A549 (cell line): ENCODE measurements around the gene GPI. TPM values are rescaled to one million over a fixed set of nuclear protein-coding genes. Genes with fewer than 3 reads are reported as not detected.

Experiments
- ATAC-seq, 2 experiments: fragments of 200-7000 bp in 1 of 2; fragments of >200 bp in 1 of 2; cut with Nextera tagmentation in 1 of 2; cut with Tn5 transposase in 1 of 2; 3 replicates each; pipeline versions ENCODE4 v1.8.0 to v1.9.1; 2018 to 2020; ENCODE audit warnings: mild to moderate bottlenecking in 1 of 2, moderate library complexity in 1 of 2
- CTCF ChIA-PET: fragments of 300-600 bp; sonication (Branson Sonifier 250); formaldehyde crosslinking; extraction: SDS; loops from one replicate; lab custom pipeline; 2021; ENCODE audit warnings: antibody characterized with exemption, inconsistent platforms; lab: Yijun Ruan, JAX
- POLR2A ChIA-PET: fragments of 350-600 bp; formaldehyde crosslinking; extraction: SDS; loops from one replicate; lab custom pipeline; 2021; ENCODE audit warnings: antibody characterized with exemption, inconsistent platforms; lab: Yijun Ruan, JAX
- DNase-seq, 2 experiments: peaks; one replicate each; pipeline versions ENCODE4 v3.0.0 to v3.0.0-alpha.2; 2011 to 2016; ENCODE audit warnings: low read depth in 1 of 2, low spot score in 1 of 2
- FAIRE-seq: peaks from 2 replicates; lab custom pipeline; 2011; peaks lifted over from hg19 to GRCh38; lab: Jason Lieb, UNC
- H3K27ac ChIP-seq, 2 experiments: fragments of >200 bp; sonication (Bioruptor Twin); formaldehyde crosslinking; 3 replicates each; pipeline ENCODE4 v1.5.1; 2016 to 2017
- H3K4me1 ChIP-seq: fragments of >200 bp; sonication (Bioruptor Twin); formaldehyde crosslinking; 3 replicates; pipeline ENCODE4 v1.6.1; 2016
- H3K4me2 ChIP-seq: fragments of >200 bp; sonication (Bioruptor Twin); formaldehyde crosslinking; 3 replicates; pipeline ENCODE4 v1.6.1; 2016
- H3K4me3 ChIP-seq: fragments of >200 bp; sonication (Bioruptor Twin); formaldehyde crosslinking; 3 replicates; pipeline ENCODE4 v1.5.1; 2016
- H3K9me3 ChIP-seq: fragments of >200 bp; sonication (Bioruptor Twin); formaldehyde crosslinking; 3 replicates; pipeline ENCODE4 v1.6.1; 2016
- ATOH8 ChIP-seq: fragments of 250-450 bp; sonication (Bioruptor Pico); IDR thresholded peaks from 2 replicates; pipeline ENCODE4 v1.5.0; 2020; ENCODE audit warnings: low read depth, mild to moderate bottlenecking, moderate library complexity
- BCL3 ChIP-seq: fragments of >200 bp; sonication (Bioruptor Twin); formaldehyde crosslinking; IDR thresholded peaks from 3 replicates; pipeline ENCODE4 v1.6.1; 2016
- BHLHE40 ChIP-seq: IDR thresholded peaks from 2 replicates; pipeline ENCODE4 v1.6.1; 2012; ENCODE audit warnings: low read depth, low read length, inconsistent platforms
- CBX8 ChIP-seq: fragments of 200-600 bp; sonication (generic); IDR thresholded peaks from 2 replicates; pipeline ENCODE4 v1.6.1; 2016
- CEBPB ChIP-seq, 2 experiments: fragments of >200 bp in 1 of 2; sonication (Bioruptor Twin) in 1 of 2; formaldehyde crosslinking in 1 of 2; IDR thresholded peaks; 2 replicates each; pipeline ENCODE4 v1.6.1; 2012 to 2016
- CHD4 ChIP-seq: fragments of 200-600 bp; sonication (generic); IDR thresholded peaks from 2 replicates; pipeline ENCODE4 v1.6.1; 2016; ENCODE audit warnings: antibody characterized with exemption, mild to moderate bottlenecking, borderline replicate concordance
- E2F6 ChIP-seq: IDR thresholded peaks from 2 replicates; pipeline ENCODE4 v1.6.1; 2012; ENCODE audit warnings: low read depth, borderline replicate concordance
- EHF ChIP-seq: fragments of 250-450 bp; sonication (Bioruptor Pico); IDR thresholded peaks from 2 replicates; pipeline ENCODE4 v1.5.0; 2020; ENCODE audit warnings: mild to moderate bottlenecking
- EHMT2 ChIP-seq: fragments of 200-600 bp; sonication (generic); IDR thresholded peaks from 2 replicates; pipeline ENCODE4 v1.6.1; 2016; ENCODE audit warnings: antibody characterized with exemption, low read depth, mild to moderate bottlenecking, moderate library complexity
- ESRRA ChIP-seq: fragments of 150-350 bp; IDR thresholded peaks from 2 replicates; pipeline ENCODE4 v1.6.1; 2014; ENCODE audit warnings: mild to moderate bottlenecking, low read length, borderline replicate concordance
- FOSL2 ChIP-seq, 2 experiments: fragments of 450-650 bp in 1 of 2; fragments of >200 bp in 1 of 2; sonication (Bioruptor Twin) in 1 of 2; formaldehyde crosslinking; IDR thresholded peaks; 2 replicates each; pipeline versions ENCODE4 v1.5.0 to v1.6.1; 2016 to 2020; ENCODE audit warnings: mild to moderate bottlenecking in 1 of 2, moderate library complexity in 1 of 2
- GATA3 ChIP-seq: IDR thresholded peaks from 2 replicates; pipeline ENCODE4 v1.6.1; 2012; ENCODE audit warnings: borderline replicate concordance
- HDAC2 ChIP-seq: fragments of 200-600 bp; sonication (generic); IDR thresholded peaks from 2 replicates; pipeline ENCODE4 v1.6.1; 2016
- HMGXB4 ChIP-seq: fragments of 250-450 bp; sonication (Bioruptor Pico); IDR thresholded peaks from 2 replicates; pipeline ENCODE4 v1.5.0; 2021; ENCODE audit warnings: mild to moderate bottlenecking, moderate library complexity, borderline replicate concordance
- JUN ChIP-seq, 2 experiments: fragments of >200 bp; sonication (Bioruptor Twin); formaldehyde crosslinking; IDR thresholded peaks; 2 replicates in 1 of 2; 3 replicates in 1 of 2; pipeline ENCODE4 v1.6.1; 2016 to 2017
- KDM5A ChIP-seq: fragments of 200-600 bp; sonication (generic); IDR thresholded peaks from 2 replicates; pipeline ENCODE4 v1.6.1; 2016; ENCODE audit warnings: antibody characterized with exemption, mild to moderate bottlenecking
- MAFK ChIP-seq: fragments of 450-650 bp; IDR thresholded peaks from 2 replicates; pipeline ENCODE4 v1.6.1; 2014; ENCODE audit not compliant: partially characterized antibody
- MAX ChIP-seq: IDR thresholded peaks from 2 replicates; pipeline ENCODE4 v1.6.1; 2012
- MAZ ChIP-seq: fragments of 150-350 bp; IDR thresholded peaks from 2 replicates; pipeline ENCODE4 v1.6.1; 2014; ENCODE audit warnings: antibody characterized with exemption, low read depth, low read length, borderline replicate concordance
- MYC ChIP-seq: IDR thresholded peaks from 2 replicates; pipeline ENCODE4 v1.6.1; 2012; ENCODE audit warnings: mild to moderate bottlenecking, inconsistent platforms, low read length, improper control_type of control experiment, borderline replicate concordance
- NR3C1 ChIP-seq: fragments of >200 bp; sonication (Bioruptor Twin); formaldehyde crosslinking; IDR thresholded peaks from 3 replicates; pipeline ENCODE4 v1.6.1; 2017
- PHF8 ChIP-seq: fragments of 200-600 bp; sonication (generic); IDR thresholded peaks from 2 replicates; pipeline ENCODE4 v1.6.1; 2016; ENCODE audit warnings: low read depth, mild to moderate bottlenecking, antibody characterized with exemption, moderate library complexity, borderline replicate concordance
- TFCP2L1 ChIP-seq: fragments of 250-450 bp; sonication (Bioruptor Pico); IDR thresholded peaks from 2 replicates; pipeline ENCODE4 v1.5.0; 2021; ENCODE audit warnings: mild to moderate bottlenecking
- TP53 ChIP-seq: fragments of 250-450 bp; sonication (Bioruptor Pico); IDR thresholded peaks from 2 replicates; pipeline ENCODE4 v1.5.0; 2021; ENCODE audit warnings: mild to moderate bottlenecking, moderate library complexity
- USF2 ChIP-seq: fragments of 450-650 bp; IDR thresholded peaks from 2 replicates; pipeline ENCODE4 v1.6.1; 2014; ENCODE audit warnings: antibody characterized with exemption
- ZFP36 ChIP-seq: fragments of 450-650 bp; IDR thresholded peaks from 2 replicates; pipeline ENCODE4 v1.6.1; 2014; ENCODE audit warnings: borderline replicate concordance; ENCODE audit not compliant: partially characterized antibody
- WGBS: methylation state at CpG from one replicate; pipeline ENCODE4 v1.1.6; 2017; ENCODE audit errors: missing lambda C conversion rate; 5-methylcytosine and 5-hydroxymethylcytosine counted together
- polyA plus RNA-seq, 4 experiments: library from polyadenylated mRNA; depleted of rRNA in 3 of 4; stranded (reverse); fragments of >200 nt; fragmentation: RNase III in 1 of 4; extraction: RNeasy Plus Mini Kit Qiagen cat#74134 plus additional on column Dnase treatment in 1 of 4; gene quantifications; 2 replicates in 3 of 4; 3 replicates in 1 of 4; pipeline ENCODE4 v1.2.3, GENCODE V29; 2011 to 2017

The GPI gene
- polyA plus RNA-seq, 2 of the 4 experiments (the other 2 are of a cell fraction), result 548 to 565 TPM

- H3K9me3 ChIP-seq, result no peaks in the 10 kb centered on the region
- TF ChIP-seq ZFP36 (no peak), BHLHE40 (no peak), EHF (CRISPR knock-in tag) (no peak), EHMT2 (no peak), BCL3 (no peak), FOSL2 (IDR thresholded peaks at IDR 0.05) (no peak), FOSL2 (CRISPR knock-in tag; IDR thresholded peaks at IDR 0.05) (no peak), CHD4 (no peak), NR3C1 (no peak), MYC (no peak), E2F6 (no peak), TP53 (CRISPR knock-in tag) (no peak), CBX8 (no peak), MAX (no peak), MAFK (no peak), MAZ (no peak), ESRRA (no peak)
- TF ChIP-seq, all 56 proteins: peak for 0
- POLR2A ChIA-PET, result interaction anchor here (1.4 kb wide), 1 partner anchor 21 kb away, joined by 4 read pairs; no protein-coding TSS in a partner anchor
- DNase-seq (no peak), FAIRE-seq (no peak), ATAC-seq (no peak)
- H3K4me3 ChIP-seq, result no peak overlapping the region
- CTCF ChIA-PET, result interaction anchor here (0.6 to 3.6 kb wide), 5 partner anchors 10 to 173 kb away, joined by 3 to 18 read pairs (median 3); no protein-coding TSS in a partner anchor
- H3K4me2 ChIP-seq, result no peak overlapping the region
- 83% methylated on average over 8 of the region's 8 CpGs for WGBS
- peaks cover 18% of the 10 kb centered on the region for H3K4me1 ChIP-seq
- H3K27ac ChIP-seq, result no peak overlapping the region
These were observed 61.2 kb downstream of the GPI start for GRCh38 chr19:34426096-34426661.

GRCh38 chr19:34428549-34429285 lies 63.7 kb downstream of the GPI start:
- WGBS, result 1% methylated on average over 63 of the region's 68 CpGs
- ChIA-PET POLR2A (interaction anchor here (0.6 to 1.7 kb wide), 9 partner anchors 9 to 1253 kb away, joined by 3 to 10 read pairs (median 6); partner anchors contain the start of genes GPI and WTIP), CTCF (interaction anchor here (0.7 to 3.6 kb wide), 8 partner anchors 9 to 209 kb away, joined by 3 to 18 read pairs (median 3); no protein-coding TSS in a partner anchor)
- ATAC-seq (peak; percentile 75 to 76), FAIRE-seq (no peak), DNase-seq (peak; percentile 52 to 66)
- peak overlapping the region; percentile 78 for H3K4me3 ChIP-seq
- H3K27ac ChIP-seq, result peak overlapping the region; percentile 93 to 94
- H3K9me3 ChIP-seq, result no peaks in the 10 kb centered on the region
- H3K4me2 ChIP-seq, result peak overlapping the region; percentile 86
- peaks cover 24% of the 10 kb centered on the region for H3K4me1 ChIP-seq
- TF ChIP-seq MYC (no peak), GATA3 (0 out of 2 replicates have a peak, but pooled peaks have one; percentile 1), JUN (IDR thresholded peaks at IDR 0.05) (peak; percentile 55 to 90; a peak in 4 of 5 replicates), TP53 (CRISPR knock-in tag) (peak; percentile 35; the same call in 1 of the 2 replicates), KDM5A (peak; percentile 58; the same call in 1 of the 2 replicates), ATOH8 (no peak), E2F6 (no peak), CEBPB (IDR thresholded peaks at IDR 0.05) (0 out of 4 replicates have a peak, but pooled peaks of 1 of the 2 experiments have one; percentile 23), USF2 (peak; percentile 21; the same call in 1 of the 2 replicates), HDAC2 (peak; percentile 45; the same call in 1 of the 2 replicates), MAX (no peak; the same call in 1 of the 2 replicates), TFCP2L1 (CRISPR knock-in tag) (peak; percentile 53; the same call in 1 of the 2 replicates), PHF8 (peak; percentile 93), HMGXB4 (CRISPR knock-in tag) (peak; percentile 76; the same call in 1 of the 2 replicates)
- TF ChIP-seq, all 56 proteins: peak for 10
